GM12878 (cell line): ENCODE data around the gene CORO7. TPM values are rescaled to one million over a fixed set of nuclear protein-coding genes. Genes with fewer than 3 reads are reported as not detected.

Source experiments
- BHLHE40 ChIP-seq, 2 experiments: fragments of 450-650 bp in 1 of 2; IDR thresholded peaks; 2 replicates each; pipeline ENCODE4 v1.6.1; 2011 to 2017; ENCODE audit warnings: low read depth in 2 of 2, borderline replicate concordance in 1 of 2, improper control_type of control experiment in 1 of 2, low read length in 1 of 2, mild to moderate bottlenecking in 1 of 2
- BMI1 ChIP-seq: fragments of 450-650 bp; IDR thresholded peaks from 2 replicates; pipeline ENCODE4 v1.6.1; 2016; ENCODE audit warnings: mild to moderate bottlenecking, moderate library complexity, borderline replicate concordance
- CHD4 ChIP-seq: fragments of 200-600 bp; sonication (generic); IDR thresholded peaks from 2 replicates; pipeline ENCODE4 v1.6.1; 2016; ENCODE audit warnings: mild to moderate bottlenecking
- DPF2 ChIP-seq: fragments of 450-650 bp; IDR thresholded peaks from 2 replicates; pipeline ENCODE4 v1.6.1; 2017; ENCODE audit warnings: mild to moderate bottlenecking
- E2F8 ChIP-seq: fragments of 450-650 bp; IDR thresholded peaks from 2 replicates; pipeline ENCODE4 v1.6.1; 2018; ENCODE audit warnings: mild to moderate bottlenecking, low read depth, moderate library complexity; ENCODE audit not compliant: partially characterized antibody
- GABPA ChIP-seq: IDR thresholded peaks from 2 replicates; pipeline ENCODE4 v1.6.1; 2014; ENCODE audit warnings: antibody characterized with exemption, low read depth, mild to moderate bottlenecking, inconsistent platforms
- JUND ChIP-seq: IDR thresholded peaks from 2 replicates; pipeline ENCODE4 v1.6.1; 2012; ENCODE audit warnings: low read depth, mild to moderate bottlenecking, low read length, improper control_type of control experiment, moderate library complexity
- MLLT1 ChIP-seq: fragments of 450-650 bp; IDR thresholded peaks from 2 replicates; pipeline ENCODE4 v1.6.1; 2016; ENCODE audit warnings: mild to moderate bottlenecking
- PRDM15 ChIP-seq: fragments of 450-650 bp; formaldehyde crosslinking; IDR thresholded peaks from 2 replicates; pipeline ENCODE4 v1.4.0; 2020; ENCODE audit warnings: mild to moderate bottlenecking, moderate library complexity
- RCOR1 ChIP-seq: conservative IDR thresholded peaks from 2 replicates; pipeline ENCODE4 v1.6.1; 2012; ENCODE audit warnings: low read depth, low read length, improper control_type of control experiment
- SIN3A ChIP-seq: IDR thresholded peaks from 2 replicates; pipeline ENCODE4 v1.6.1; 2012; ENCODE audit warnings: low read depth, low read length, improper control_type of control experiment
- SMAD1 ChIP-seq: fragments of 450-650 bp; IDR thresholded peaks from 2 replicates; pipeline ENCODE4 v1.6.1; 2018; ENCODE audit warnings: mild to moderate bottlenecking, low read depth; ENCODE audit not compliant: partially characterized antibody
- SREBF2 ChIP-seq: IDR thresholded peaks from 2 replicates; pipeline ENCODE4 v1.6.1; 2012; ENCODE audit warnings: mild to moderate bottlenecking, low read length
- ZNF274 ChIP-seq: IDR thresholded peaks from one replicate; pipeline ENCODE4 v1.8.0; 2011; ENCODE audit not compliant: insufficient read length, insufficient read depth
- ZNF384 ChIP-seq: IDR thresholded peaks from 2 replicates; pipeline ENCODE4 v1.6.1; 2012; ENCODE audit warnings: low read depth, mild to moderate bottlenecking, low read length, improper control_type of control experiment, borderline replicate concordance
- polyA plus RNA-seq, 11 experiments: library from polyadenylated mRNA; depleted of rRNA in 4 of 11; unstranded in 6 of 11; stranded (reverse) in 5 of 11; fragments of >200 nt; fragmentation: Nextera tagmentation in 4 of 11; fragmentation: Illumina TruSeq in 1 of 11; extraction: Ambion mirVana in 4 of 11; extraction: Trizol in 1 of 11; gene quantifications; 1 replicate in 1 of 11; 2 replicates in 10 of 11; pipeline versions ENCODE4 v1.2.1 to v1.2.3, GENCODE V29; 2011 to 2016; ENCODE audit warnings: inconsistent platforms in 2 of 11, missing spikeins in 2 of 11, low read depth in 1 of 11
- total RNA-seq, 4 experiments: library from RNA; depleted of rRNA in 3 of 4; stranded (reverse); fragments of >200 nt in 3 of 4; fragmentation: Illumina TruSeq in 1 of 4; extraction: Trizol in 1 of 4; gene quantifications; 2 replicates each; pipeline versions ENCODE4 v1.2.1 to v1.2.3, GENCODE V29; 2013 to 2021
- TF ChIP-seq, protein P1 (sequence below): IDR thresholded peaks from 2 replicates; pipeline ENCODE4 v1.6.1; 2012; ENCODE audit warnings: low read length, inconsistent platforms
- TF ChIP-seq, protein P2 (sequence below): fragments of 450-650 bp; IDR thresholded peaks from 2 replicates; pipeline ENCODE4 v1.6.1; 2017; ENCODE audit warnings: mild to moderate bottlenecking

CORO7 gene
- total and polyA plus RNA-seq, 10 of the 15 experiments (the other 5 are each of a cell fraction or from before 2014, with no cell fraction given) = 0.64 to 89.2 (median 43.7) TPM

- TF ChIP-seq, protein P1, sequence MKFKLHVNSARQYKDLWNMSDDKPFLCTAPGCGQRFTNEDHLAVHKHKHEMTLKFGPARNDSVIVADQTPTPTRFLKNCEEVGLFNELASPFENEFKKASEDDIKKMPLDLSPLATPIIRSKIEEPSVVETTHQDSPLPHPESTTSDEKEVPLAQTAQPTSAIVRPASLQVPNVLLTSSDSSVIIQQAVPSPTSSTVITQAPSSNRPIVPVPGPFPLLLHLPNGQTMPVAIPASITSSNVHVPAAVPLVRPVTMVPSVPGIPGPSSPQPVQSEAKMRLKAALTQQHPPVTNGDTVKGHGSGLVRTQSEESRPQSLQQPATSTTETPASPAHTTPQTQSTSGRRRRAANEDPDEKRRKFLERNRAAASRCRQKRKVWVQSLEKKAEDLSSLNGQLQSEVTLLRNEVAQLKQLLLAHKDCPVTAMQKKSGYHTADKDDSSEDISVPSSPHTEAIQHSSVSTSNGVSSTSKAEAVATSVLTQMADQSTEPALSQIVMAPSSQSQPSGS = no peak
- TF ChIP-seq SMAD1 (peak; percentile 90), DPF2 (0 out of 2 replicates have a peak, but pooled peaks have one; percentile 53), CHD4 (no peak), SIN3A (peak; percentile 75; the same call in 1 of the 2 replicates), BHLHE40 (IDR thresholded peaks at IDR 0.05; ENCODE audit: borderline replicate concordance in 1 of 2, low read depth in 2 of 2, low read length in 1 of 2) (peak in 1 of 2 experiments; percentile 53; a peak in 2 of 4 replicates), E2F8 (no peak), GABPA (0 out of 2 replicates have a peak, but pooled peaks have one; percentile 41), JUND (no peak), PRDM15 (no peak), ZNF274 (no peak), SREBF2 (no peak), BMI1 (no peak), MLLT1 (no peak), ZNF384 (no peak), RCOR1 (no peak; the same call in 1 of the 2 replicates)
- TF ChIP-seq, protein P2, sequence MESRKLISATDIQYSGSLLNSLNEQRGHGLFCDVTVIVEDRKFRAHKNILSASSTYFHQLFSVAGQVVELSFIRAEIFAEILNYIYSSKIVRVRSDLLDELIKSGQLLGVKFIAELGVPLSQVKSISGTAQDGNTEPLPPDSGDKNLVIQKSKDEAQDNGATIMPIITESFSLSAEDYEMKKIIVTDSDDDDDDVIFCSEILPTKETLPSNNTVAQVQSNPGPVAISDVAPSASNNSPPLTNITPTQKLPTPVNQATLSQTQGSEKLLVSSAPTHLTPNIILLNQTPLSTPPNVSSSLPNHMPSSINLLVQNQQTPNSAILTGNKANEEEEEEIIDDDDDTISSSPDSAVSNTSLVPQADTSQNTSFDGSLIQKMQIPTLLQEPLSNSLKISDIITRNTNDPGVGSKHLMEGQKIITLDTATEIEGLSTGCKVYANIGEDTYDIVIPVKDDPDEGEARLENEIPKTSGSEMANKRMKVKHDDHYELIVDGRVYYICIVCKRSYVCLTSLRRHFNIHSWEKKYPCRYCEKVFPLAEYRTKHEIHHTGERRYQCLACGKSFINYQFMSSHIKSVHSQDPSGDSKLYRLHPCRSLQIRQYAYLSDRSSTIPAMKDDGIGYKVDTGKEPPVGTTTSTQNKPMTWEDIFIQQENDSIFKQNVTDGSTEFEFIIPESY = no peak
- TF ChIP-seq, all 136 proteins: peak for 52
These were observed 9.1 kb upstream of the CORO7 start, which contains the start of gene DNAJA3 (continued) for GRCh38 chr16:4425378-4426020.
